ENCODE measurements around the gene EEF1A1. TPM values are rescaled to one million over a fixed set of nuclear protein-coding genes. Genes with fewer than 3 reads are reported as not detected.
"Not testable (repeated sequence)": the region's sequence is repeated elsewhere in the genome, so short reads cannot be mapped to it uniquely, and the experiment has no call there.

Gene EEF1A1
- total RNA-seq, 2 donors from 2014 or later: 5,082 to 6,539 TPM

DNA sequence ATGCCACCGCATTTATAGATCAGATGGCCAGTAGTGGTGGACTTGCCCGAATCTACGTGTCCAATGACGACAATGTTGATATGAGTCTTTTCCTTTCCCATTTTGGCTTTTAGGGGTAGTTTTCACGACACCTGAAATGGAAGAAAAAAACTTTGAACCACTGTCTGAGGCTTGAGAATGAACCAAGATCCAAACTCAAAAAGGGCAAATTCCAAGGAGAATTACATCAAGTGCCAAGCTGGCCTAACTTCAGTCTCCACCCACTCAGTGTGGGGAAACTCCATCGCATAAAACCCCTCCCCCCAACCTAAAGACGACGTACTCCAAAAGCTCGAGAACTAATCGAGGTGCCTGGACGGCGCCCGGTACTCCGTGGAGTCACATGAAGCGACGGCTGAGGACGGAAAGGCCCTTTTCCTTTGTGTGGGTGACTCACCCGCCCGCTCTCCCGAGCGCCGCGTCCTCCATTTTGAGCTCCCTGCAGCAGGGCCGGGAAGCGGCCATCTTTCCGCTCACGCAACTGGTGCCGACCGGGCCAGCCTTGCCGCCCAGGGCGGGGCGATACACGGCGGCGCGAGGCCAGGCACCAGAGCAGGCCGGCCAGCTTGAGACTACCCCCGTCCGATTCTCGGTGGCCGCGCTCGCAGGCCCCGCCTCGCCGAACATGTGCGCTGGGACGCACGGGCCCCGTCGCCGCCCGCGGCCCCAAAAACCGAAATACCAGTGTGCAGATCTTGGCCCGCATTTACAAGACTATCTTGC, 725 bp downstream of the EEF1A1 start:
- peaks cover 39 to 65% of the 10 kb centered on the region in 2 donors for H3K4me1 ChIP-seq (ENCODE audit: control insufficient read depth in 1 of 2, low read depth in 2 of 2)
- peak overlapping the region; percentile 80 for H3K4me3 ChIP-seq
- H3K27me3 ChIP-seq (replicated peaks; ENCODE audit: insufficient read depth): no peaks in the 10 kb centered on the region
- H3K36me3 ChIP-seq: peaks cover 22% of the 10 kb centered on the region
- ATAC-seq (ENCODE audit: insufficient number of reproducible peaks, low FRiP score, low read depth): peak; percentile 42
- TF ChIP-seq, protein P1, sequence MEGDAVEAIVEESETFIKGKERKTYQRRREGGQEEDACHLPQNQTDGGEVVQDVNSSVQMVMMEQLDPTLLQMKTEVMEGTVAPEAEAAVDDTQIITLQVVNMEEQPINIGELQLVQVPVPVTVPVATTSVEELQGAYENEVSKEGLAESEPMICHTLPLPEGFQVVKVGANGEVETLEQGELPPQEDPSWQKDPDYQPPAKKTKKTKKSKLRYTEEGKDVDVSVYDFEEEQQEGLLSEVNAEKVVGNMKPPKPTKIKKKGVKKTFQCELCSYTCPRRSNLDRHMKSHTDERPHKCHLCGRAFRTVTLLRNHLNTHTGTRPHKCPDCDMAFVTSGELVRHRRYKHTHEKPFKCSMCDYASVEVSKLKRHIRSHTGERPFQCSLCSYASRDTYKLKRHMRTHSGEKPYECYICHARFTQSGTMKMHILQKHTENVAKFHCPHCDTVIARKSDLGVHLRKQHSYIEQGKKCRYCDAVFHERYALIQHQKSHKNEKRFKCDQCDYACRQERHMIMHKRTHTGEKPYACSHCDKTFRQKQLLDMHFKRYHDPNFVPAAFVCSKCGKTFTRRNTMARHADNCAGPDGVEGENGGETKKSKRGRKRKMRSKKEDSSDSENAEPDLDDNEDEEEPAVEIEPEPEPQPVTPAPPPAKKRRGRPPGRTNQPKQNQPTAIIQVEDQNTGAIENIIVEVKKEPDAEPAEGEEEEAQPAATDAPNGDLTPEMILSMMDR (IDR thresholded peaks at IDR 0.05): no peak
- peak overlapping the region; percentile 98 to 100 for H3K27ac ChIP-seq
- DNase-seq (ENCODE audit: low spot score): peak; percentile 53
- H3K9me3 ChIP-seq: no peaks in the 10 kb centered on the region

DNA sequence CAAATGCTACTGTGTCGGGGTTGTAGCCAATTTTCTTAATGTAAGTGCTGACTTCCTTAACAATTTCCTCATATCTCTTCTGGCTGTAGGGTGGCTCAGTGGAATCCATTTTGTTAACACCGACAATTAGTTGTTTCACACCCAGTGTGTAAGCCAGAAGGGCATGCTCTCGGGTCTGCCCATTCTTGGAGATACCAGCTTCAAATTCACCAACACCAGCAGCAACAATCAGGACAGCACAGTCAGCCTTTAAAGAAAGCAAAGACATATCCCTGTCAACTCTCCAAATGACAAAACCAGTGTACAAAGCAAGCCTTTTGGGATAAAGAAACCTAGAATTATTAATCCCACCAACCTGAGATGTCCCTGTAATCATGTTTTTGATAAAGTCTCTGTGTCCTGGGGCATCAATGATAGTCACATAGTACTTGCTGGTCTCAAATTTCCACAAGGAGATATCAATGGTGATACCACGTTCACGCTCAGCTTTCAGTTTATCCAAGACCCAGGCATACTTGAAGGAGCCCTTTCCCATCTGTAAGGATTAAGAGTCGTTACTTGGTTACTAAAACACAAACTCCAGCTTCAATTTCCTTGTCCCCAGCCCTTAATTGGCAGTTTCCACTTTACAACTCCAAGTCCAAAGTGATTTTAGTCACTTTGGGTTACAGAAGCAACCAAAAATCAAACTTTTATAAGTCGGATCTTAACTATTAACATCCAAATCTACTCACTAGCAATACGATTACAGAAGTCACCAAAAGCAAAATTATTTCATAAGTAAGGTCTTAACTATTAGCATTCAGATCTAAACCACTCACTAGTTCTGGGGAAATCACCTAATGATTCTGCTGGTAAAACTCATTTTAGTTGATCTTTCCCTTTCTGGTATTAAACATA, 1.6 kb downstream of the EEF1A1 start:
- not testable (repeated sequence) for DNase-seq (ENCODE audit: low spot score); H3K9me3 ChIP-seq; H3K27me3 ChIP-seq (replicated peaks; ENCODE audit: insufficient read depth); ATAC-seq (ENCODE audit: insufficient number of reproducible peaks, low FRiP score, low read depth)
- Histone ChIP-seq H3K27ac (peak overlapping the region; percentile 98 to 100), H3K4me1 (ENCODE audit: control insufficient read depth in 1 of 2, low read depth in 2 of 2) (peaks cover 39 to 63% of the 10 kb centered on the region in 2 donors), H3K36me3 (peaks cover 23% of the 10 kb centered on the region), H3K4me3 (peak overlapping the region; percentile 80)

DNA sequence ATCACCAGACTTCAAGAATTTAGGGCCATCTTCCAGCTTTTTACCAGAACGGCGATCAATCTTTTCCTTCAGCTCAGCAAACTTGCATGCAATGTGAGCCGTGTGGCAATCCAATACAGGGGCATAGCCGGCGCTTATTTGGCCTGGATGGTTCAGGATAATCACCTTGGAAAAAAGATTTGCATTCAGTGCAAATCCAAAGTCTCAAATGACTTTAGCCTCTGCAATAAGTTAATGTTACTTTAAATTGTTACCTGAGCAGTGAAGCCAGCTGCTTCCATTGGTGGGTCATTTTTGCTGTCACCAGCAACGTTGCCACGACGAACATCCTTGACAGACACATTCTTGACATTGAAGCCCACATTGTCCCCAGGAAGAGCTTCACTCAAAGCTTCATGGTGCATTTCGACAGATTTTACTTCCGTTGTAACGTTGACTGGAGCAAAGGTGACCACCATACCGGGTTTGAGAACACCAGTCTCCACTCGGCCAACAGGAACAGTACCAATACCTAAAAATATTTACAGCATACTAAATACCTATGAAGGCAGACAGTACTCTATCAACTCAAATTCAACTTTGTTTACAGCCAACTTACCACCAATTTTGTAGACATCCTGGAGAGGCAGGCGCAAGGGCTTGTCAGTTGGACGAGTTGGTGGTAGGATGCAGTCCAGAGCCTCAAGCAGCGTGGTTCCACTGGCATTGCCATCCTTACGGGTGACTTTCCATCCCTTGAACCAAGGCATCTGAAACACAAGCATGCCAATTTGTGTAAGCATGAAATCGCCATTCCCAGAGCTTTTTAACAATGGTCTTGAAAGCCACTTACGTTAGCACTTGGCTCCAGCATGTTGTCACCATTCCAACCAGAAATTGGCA, 2.5 kb downstream of the EEF1A1 start:
- Histone ChIP-seq H3K36me3 (peaks cover 23% of the 10 kb centered on the region), H3K4me3 (peak overlapping the region; percentile 80), H3K27ac (peak overlapping the region in 1 of 2 donors; percentile 100), H3K4me1 (ENCODE audit: control insufficient read depth in 1 of 2, low read depth in 2 of 2) (peaks cover 39 to 57% of the 10 kb centered on the region in 2 donors)
- not testable (repeated sequence) for DNase-seq (ENCODE audit: low spot score); H3K9me3 ChIP-seq; ATAC-seq (ENCODE audit: insufficient number of reproducible peaks, low FRiP score, low read depth); H3K27me3 ChIP-seq (replicated peaks; ENCODE audit: insufficient read depth)

DNA sequence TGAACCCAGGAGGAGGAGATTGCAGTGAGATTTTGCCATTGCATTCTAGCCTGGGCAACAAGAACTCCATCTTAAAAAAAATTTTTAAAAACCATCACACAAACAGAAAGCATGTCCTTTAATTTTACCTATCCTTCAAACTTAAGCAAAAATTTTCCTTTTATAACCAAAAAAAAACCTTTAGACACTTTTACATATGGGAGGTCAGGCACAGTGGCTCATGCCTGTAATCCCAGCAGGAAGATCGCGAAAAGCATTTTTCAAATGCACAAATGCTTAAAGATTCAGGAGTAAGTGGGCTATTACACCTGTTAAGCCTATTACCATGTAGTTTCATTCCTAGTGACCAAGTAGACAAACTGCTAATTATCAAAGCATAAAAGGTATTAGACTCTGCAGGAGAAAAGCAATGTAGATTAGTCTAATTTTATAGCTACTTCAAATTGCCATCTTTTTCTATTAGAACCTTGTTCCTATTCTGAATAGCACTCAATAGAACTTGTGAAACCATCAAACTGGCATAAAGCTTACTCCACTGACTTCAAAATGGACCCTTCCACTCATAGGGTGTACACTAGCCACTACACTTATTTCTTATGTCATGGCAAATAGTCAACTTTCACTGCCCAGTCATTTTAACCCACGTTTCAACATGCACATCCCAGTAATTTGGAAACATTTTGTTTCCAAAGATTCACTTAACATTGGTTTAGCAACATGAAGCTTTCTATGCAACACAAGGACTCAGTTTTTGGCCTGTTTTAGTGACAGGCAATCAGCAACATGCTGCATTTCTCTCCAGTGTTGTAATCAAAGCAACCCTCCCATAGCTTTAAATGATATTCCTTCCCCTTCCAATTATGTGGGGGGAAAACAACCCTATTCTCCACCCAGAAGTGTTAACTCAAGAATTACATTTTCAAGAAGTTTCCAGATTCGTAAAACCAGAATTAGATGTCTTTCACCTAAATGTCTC, 4.0 kb downstream of the EEF1A1 start:
- peak overlapping the region; percentile 38 for H3K4me3 ChIP-seq
- ATAC-seq (ENCODE audit: insufficient number of reproducible peaks, low FRiP score, low read depth) (no peak), DNase-seq (ENCODE audit: low spot score) (no peak)
- peak overlapping the region in 1 of 2 donors; percentile 55 for H3K27ac ChIP-seq
- H3K36me3 ChIP-seq: peaks cover 23% of the 10 kb centered on the region
- H3K4me1 ChIP-seq (ENCODE audit: control insufficient read depth in 1 of 2, low read depth in 2 of 2): peaks cover 29 to 41% of the 10 kb centered on the region in 2 donors
- H3K9me3 ChIP-seq: no peaks in the 10 kb centered on the region
- TF ChIP-seq, protein P1 (IDR thresholded peaks at IDR 0.05): no peak
- H3K27me3 ChIP-seq (replicated peaks; ENCODE audit: insufficient read depth): no peaks in the 10 kb centered on the region

GRCh38 chr6:73515204-73515655, 5.6 kb downstream of the EEF1A1 start:
- ATAC-seq (ENCODE audit: insufficient number of reproducible peaks, low FRiP score, low read depth) (no peak), DNase-seq (ENCODE audit: low spot score) (no peak)
- H3K27ac ChIP-seq: peak overlapping the region; percentile 9 to 14
- TF ChIP-seq, protein P1 (IDR thresholded peaks at IDR 0.05): no peak
- H3K27me3 ChIP-seq (replicated peaks; ENCODE audit: insufficient read depth): no peaks in the 10 kb centered on the region
- peaks cover 29 to 40% of the 10 kb centered on the region in 2 donors for H3K4me1 ChIP-seq (ENCODE audit: control insufficient read depth in 1 of 2, low read depth in 2 of 2)
- H3K4me3 ChIP-seq: no peak overlapping the region
- H3K36me3 ChIP-seq: peaks cover 23% of the 10 kb centered on the region
- no peaks in the 10 kb centered on the region for H3K9me3 ChIP-seq
